Measurements from ENCODE around the gene KCNJ16. TPM values are rescaled to one million over a fixed set of nuclear protein-coding genes. Genes with fewer than 3 reads are reported as not detected.

The KCNJ16 gene
- total and polyA plus RNA-seq, 2 experiments from 2014 or later: not detected

DNA sequence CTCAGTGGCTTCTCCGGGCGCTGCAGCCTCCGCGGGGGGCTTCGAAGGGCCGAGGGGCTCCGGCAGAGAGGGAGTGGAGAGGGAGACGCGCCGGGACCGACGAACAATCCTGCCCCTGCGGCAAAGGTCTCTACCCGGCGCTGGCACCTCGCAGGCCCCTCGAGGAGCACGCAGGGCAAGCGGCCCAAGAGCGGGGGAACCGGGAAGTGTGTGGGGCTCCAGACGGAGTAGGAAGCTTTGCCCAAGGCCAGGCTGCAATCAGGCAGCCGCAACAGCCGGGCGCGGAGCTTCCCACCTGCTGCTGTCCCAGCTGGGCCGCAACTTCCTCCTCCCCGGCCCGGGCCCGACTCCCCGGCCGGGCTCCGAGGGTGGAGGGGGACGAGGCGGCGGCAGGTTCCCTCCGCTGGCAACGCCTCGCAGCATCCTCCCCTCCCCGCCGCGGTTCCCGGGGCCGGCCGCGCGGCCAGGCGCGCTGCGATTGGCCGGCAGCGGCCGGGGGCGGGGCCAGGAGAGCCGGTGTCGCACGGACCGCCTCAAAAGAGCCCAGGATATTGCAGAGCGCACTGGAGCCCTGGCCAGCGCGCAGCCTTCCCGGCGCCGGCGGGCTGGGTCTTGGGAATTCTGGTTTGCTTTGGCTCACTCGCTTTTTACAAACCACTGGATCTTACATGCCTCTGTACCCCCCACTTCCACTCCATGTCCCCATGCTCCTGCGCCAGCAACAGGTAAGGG is 94.1 kb downstream of the KCNJ16 start, which contains the start of gene KCNJ2:
Gene KCNJ2, plus strand, starts transcription at position 556 of the 732 bp plus-strand sequence. CDS start 5,508 bp downstream, outside the sequence.
- no peaks in the 10 kb centered on the region for H3K36me3 ChIP-seq
- no peaks in the 10 kb centered on the region for H3K9me3 ChIP-seq (ENCODE audit: low read depth)
- peak; percentile 70 to 91 for DNase-seq (ENCODE audit: low read depth in 1 of 2, low spot score in 1 of 2)
- H3K4me3 ChIP-seq: peak within 1 kb of the TSS; percentile 48
- H3K4me1 ChIP-seq (ENCODE audit: low read depth): no peaks in the 10 kb centered on the region
- H3K27me3 ChIP-seq: peaks cover 53% of the 10 kb centered on the region
- no peak within 1 kb of the TSS for H3K27ac ChIP-seq
- no peak for TF ChIP-seq CTCF (IDR thresholded peaks at IDR 0.05; ENCODE audit: low read depth, low read length)

- no peak overlapping the region for H3K27ac ChIP-seq
- H3K4me3 ChIP-seq: peak overlapping the region; percentile 48
- H3K27me3 ChIP-seq: peaks cover 60% of the 10 kb centered on the region
- H3K4me1 ChIP-seq (ENCODE audit: low read depth): no peaks in the 10 kb centered on the region
- TF ChIP-seq CTCF (IDR thresholded peaks at IDR 0.05; ENCODE audit: low read depth, low read length): no peak
- DNase-seq (ENCODE audit: low read depth in 1 of 2, low spot score in 1 of 2): peak; percentile 13 to 55
- H3K9me3 ChIP-seq (ENCODE audit: low read depth): no peaks in the 10 kb centered on the region
- H3K36me3 ChIP-seq: no peaks in the 10 kb centered on the region
Measured at GRCh38 chr17:70169709-70170597, 94.9 kb downstream of the KCNJ16 start.

DNA sequence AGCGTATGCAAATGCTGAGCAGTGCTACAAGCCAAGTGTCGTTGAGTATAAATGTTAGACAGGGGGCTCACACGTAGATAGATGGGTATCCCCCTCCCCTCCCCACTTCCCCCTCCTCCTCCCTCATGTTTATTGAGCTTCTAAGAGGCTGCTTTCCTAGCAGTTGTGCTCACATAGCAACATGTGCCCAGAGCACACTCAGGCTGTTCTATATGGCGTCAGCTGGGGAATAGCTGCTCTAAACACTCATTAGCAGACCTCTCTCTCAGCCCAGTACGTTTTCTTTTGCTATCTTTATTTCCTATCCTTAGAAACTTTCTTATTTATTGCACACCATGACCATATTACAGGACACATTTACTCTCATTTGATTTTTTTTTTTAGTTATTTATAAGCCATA is 96.1 kb downstream of the KCNJ16 start:
- no peak overlapping the region for H3K27ac ChIP-seq
- no peak for TF ChIP-seq CTCF (IDR thresholded peaks at IDR 0.05; ENCODE audit: low read depth, low read length)
- H3K4me1 ChIP-seq (ENCODE audit: low read depth): no peaks in the 10 kb centered on the region
- H3K4me3 ChIP-seq: no peak overlapping the region
- DNase-seq (ENCODE audit: low read depth in 1 of 2, low spot score in 1 of 2): no peak
- no peaks in the 10 kb centered on the region for H3K36me3 ChIP-seq
- peaks cover 62% of the 10 kb centered on the region for H3K27me3 ChIP-seq
- H3K9me3 ChIP-seq (ENCODE audit: low read depth): no peaks in the 10 kb centered on the region

- Histone ChIP-seq H3K36me3 (no peaks in the 10 kb centered on the region), H3K27ac (no peak overlapping the region), H3K27me3 (peaks cover 58% of the 10 kb centered on the region), H3K4me1 (ENCODE audit: low read depth) (no peaks in the 10 kb centered on the region), H3K4me3 (no peak overlapping the region), H3K9me3 (ENCODE audit: low read depth) (no peaks in the 10 kb centered on the region)
- TF ChIP-seq CTCF (IDR thresholded peaks at IDR 0.05; ENCODE audit: low read depth, low read length): no peak
- DNase-seq (ENCODE audit: low read depth in 1 of 2, low spot score in 1 of 2): no peak
Measured at GRCh38 chr17:70172449-70172848, 97.4 kb downstream of the KCNJ16 start.

DNA sequence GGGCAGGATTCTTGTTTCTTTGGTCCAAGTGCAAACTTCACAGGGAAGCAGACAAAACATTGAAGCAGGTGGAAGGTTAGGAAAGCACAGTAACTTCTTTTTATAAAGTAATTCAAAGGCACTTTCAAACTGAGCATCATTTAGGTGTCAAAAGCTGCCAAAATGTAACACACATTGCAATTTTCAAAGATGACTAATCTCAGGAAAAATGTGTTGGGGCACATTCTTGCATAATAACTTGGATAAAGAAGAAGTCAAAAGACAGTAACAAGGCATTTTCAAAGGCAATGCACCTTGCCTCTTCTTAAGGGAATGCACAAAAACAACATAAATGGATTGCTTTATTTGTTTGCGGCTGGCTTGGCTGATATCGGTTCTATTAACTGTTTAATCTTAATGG is 97.9 kb downstream of the KCNJ16 start:
- peak in 1 of 2 donors; percentile 25 for DNase-seq (ENCODE audit: low read depth in 1 of 2, low spot score in 1 of 2)
- H3K27ac ChIP-seq: no peak overlapping the region
- no peak for TF ChIP-seq CTCF (IDR thresholded peaks at IDR 0.05; ENCODE audit: low read depth, low read length)
- H3K4me1 ChIP-seq (ENCODE audit: low read depth): no peaks in the 10 kb centered on the region
- H3K36me3 ChIP-seq: no peaks in the 10 kb centered on the region
- peaks cover 53% of the 10 kb centered on the region for H3K27me3 ChIP-seq
- no peaks in the 10 kb centered on the region for H3K9me3 ChIP-seq (ENCODE audit: low read depth)
- no peak overlapping the region for H3K4me3 ChIP-seq

Measured in cardiac muscle cell (in vitro differentiated cells and primary cell).